Measurements from ENCODE around the gene KMT5B. TPM values are rescaled to one million over a fixed set of nuclear protein-coding genes. Genes with fewer than 3 reads are reported as not detected.
A peak's percentile ranks its signal among the peaks of the same experiment; 100 is the strongest.

KMT5B gene
- total and polyA plus RNA-seq, 2 of the 13 experiments (the other 11 are each of a cell fraction or from before 2014, with no cell fraction given) = 17.6 to 23.7 TPM

DNA sequence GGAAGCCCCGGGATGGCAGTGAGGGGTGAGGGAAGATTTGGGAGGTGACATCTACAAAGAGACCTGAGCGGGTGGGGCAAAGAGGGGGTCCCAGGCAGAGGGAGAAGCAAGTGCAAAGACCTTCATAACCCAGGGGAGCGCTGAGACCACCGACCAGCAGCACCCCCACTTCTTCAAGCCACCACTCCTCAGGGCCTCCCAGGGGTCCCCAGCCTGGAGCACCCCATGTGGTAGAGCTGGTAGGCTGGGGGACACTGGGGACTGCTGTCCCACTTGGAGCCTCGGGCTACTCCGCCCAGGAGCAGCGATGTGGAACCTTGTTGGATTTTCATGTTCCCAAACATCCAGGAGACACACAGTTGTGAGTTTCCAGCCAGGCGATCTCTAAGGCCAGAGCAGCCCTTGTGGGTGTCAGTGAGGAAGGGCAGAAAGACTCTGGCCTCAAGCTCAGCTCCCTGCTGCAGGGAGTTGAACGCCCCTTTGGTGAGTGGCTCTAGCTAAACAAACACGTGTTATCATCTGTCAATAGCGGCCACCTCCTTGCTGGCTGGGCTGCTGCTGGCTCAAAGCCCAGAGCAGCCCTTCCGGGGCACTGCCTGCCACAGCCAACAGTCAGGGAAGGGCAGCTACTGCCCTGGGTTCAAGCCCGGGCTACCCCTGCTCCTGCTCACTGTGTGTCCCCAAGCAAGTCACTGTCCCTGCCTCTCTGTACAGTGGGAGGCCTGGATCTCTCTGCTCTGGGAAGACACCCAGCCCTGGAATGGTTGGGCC lies 66.2 kb downstream of the KMT5B start (continued):
- TF ChIP-seq MAFF (IDR thresholded peaks at IDR 0.05; ENCODE audit: low read depth, low read length) (no peak), ZFP36L1 (CRISPR knock-in tag; IDR thresholded peaks at IDR 0.05) (peak; percentile 81; the same call in 1 of the 2 replicates), POLR2A (IDR thresholded peaks at IDR 0.05; ENCODE audit: insufficient read depth in 1 of 2, low read depth in 2 of 2, low read length in 2 of 2) (peak; percentile 94 to 97), HOXD1 (CRISPR knock-in tag; IDR thresholded peaks at IDR 0.05) (peak; percentile 66; the same call in 1 of the 2 replicates), NPAS2 (CRISPR knock-in tag; IDR thresholded peaks at IDR 0.05; ENCODE audit: borderline replicate concordance) (no peak), ZNF30 (CRISPR knock-in tag; IDR thresholded peaks at IDR 0.05) (no peak), ZBTB38 (CRISPR knock-in tag; IDR thresholded peaks at IDR 0.05) (0 out of 2 replicates have a peak, but pooled peaks have one; percentile 78), EHMT2 (IDR thresholded peaks at IDR 0.05; ENCODE audit: borderline replicate concordance, low read depth, low read length) (no peak), CHCHD3 (CRISPR knock-in tag; IDR thresholded peaks at IDR 0.05) (no peak), BRCA1 (CRISPR knock-in tag; IDR thresholded peaks at IDR 0.05) (no peak), KLF15 (CRISPR knock-in tag; IDR thresholded peaks at IDR 0.05; ENCODE audit: borderline replicate concordance) (no peak), RBFOX2 (IDR thresholded peaks at IDR 0.05; ENCODE audit: low read depth, low read length) (0 out of 2 replicates have a peak, but pooled peaks have one; percentile 42)
- TF ChIP-seq, protein P1, sequence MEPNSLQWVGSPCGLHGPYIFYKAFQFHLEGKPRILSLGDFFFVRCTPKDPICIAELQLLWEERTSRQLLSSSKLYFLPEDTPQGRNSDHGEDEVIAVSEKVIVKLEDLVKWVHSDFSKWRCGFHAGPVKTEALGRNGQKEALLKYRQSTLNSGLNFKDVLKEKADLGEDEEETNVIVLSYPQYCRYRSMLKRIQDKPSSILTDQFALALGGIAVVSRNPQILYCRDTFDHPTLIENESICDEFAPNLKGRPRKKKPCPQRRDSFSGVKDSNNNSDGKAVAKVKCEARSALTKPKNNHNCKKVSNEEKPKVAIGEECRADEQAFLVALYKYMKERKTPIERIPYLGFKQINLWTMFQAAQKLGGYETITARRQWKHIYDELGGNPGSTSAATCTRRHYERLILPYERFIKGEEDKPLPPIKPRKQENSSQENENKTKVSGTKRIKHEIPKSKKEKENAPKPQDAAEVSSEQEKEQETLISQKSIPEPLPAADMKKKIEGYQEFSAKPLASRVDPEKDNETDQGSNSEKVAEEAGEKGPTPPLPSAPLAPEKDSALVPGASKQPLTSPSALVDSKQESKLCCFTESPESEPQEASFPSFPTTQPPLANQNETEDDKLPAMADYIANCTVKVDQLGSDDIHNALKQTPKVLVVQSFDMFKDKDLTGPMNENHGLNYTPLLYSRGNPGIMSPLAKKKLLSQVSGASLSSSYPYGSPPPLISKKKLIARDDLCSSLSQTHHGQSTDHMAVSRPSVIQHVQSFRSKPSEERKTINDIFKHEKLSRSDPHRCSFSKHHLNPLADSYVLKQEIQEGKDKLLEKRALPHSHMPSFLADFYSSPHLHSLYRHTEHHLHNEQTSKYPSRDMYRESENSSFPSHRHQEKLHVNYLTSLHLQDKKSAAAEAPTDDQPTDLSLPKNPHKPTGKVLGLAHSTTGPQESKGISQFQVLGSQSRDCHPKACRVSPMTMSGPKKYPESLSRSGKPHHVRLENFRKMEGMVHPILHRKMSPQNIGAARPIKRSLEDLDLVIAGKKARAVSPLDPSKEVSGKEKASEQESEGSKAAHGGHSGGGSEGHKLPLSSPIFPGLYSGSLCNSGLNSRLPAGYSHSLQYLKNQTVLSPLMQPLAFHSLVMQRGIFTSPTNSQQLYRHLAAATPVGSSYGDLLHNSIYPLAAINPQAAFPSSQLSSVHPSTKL (CRISPR knock-in tag; IDR thresholded peaks at IDR 0.05) = peak; percentile 92
- TF ChIP-seq, protein P2, sequence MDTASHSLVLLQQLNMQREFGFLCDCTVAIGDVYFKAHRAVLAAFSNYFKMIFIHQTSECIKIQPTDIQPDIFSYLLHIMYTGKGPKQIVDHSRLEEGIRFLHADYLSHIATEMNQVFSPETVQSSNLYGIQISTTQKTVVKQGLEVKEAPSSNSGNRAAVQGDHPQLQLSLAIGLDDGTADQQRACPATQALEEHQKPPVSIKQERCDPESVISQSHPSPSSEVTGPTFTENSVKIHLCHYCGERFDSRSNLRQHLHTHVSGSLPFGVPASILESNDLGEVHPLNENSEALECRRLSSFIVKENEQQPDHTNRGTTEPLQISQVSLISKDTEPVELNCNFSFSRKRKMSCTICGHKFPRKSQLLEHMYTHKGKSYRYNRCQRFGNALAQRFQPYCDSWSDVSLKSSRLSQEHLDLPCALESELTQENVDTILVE (CRISPR knock-in tag; IDR thresholded peaks at IDR 0.05) = peak; percentile 66; the same call in 1 of the 2 replicates
- TF ChIP-seq, protein P3, sequence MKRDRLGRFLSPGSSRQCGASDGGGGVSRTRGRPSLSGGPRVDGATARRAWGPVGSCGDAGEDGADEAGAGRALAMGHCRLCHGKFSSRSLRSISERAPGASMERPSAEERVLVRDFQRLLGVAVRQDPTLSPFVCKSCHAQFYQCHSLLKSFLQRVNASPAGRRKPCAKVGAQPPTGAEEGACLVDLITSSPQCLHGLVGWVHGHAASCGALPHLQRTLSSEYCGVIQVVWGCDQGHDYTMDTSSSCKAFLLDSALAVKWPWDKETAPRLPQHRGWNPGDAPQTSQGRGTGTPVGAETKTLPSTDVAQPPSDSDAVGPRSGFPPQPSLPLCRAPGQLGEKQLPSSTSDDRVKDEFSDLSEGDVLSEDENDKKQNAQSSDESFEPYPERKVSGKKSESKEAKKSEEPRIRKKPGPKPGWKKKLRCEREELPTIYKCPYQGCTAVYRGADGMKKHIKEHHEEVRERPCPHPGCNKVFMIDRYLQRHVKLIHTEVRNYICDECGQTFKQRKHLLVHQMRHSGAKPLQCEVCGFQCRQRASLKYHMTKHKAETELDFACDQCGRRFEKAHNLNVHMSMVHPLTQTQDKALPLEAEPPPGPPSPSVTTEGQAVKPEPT (CRISPR knock-in tag; IDR thresholded peaks at IDR 0.05; ENCODE audit: low read depth) = peak; percentile 54; the same call in 1 of the 2 replicates
- TF ChIP-seq, protein P4, sequence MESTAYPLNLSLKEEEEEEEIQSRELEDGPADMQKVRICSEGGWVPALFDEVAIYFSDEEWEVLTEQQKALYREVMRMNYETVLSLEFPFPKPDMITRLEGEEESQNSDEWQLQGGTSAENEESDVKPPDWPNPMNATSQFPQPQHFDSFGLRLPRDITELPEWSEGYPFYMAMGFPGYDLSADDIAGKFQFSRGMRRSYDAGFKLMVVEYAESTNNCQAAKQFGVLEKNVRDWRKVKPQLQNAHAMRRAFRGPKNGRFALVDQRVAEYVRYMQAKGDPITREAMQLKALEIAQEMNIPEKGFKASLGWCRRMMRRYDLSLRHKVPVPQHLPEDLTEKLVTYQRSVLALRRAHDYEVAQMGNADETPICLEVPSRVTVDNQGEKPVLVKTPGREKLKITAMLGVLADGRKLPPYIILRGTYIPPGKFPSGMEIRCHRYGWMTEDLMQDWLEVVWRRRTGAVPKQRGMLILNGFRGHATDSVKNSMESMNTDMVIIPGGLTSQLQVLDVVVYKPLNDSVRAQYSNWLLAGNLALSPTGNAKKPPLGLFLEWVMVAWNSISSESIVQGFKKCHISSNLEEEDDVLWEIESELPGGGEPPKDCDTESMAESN (CRISPR knock-in tag; conservative IDR thresholded peaks at IDR 0.05) = peak; percentile 76

Measured in HepG2 (cell line).